Adrenal gland (tissue), 12 donors: ENCODE results near the gene WFDC1. TPM values are rescaled to one million over a fixed set of nuclear protein-coding genes. Genes with fewer than 3 reads are reported as not detected.

Experiments
- DNase-seq, 7 donors: peaks; one replicate each; pipeline ENCODE4 v3.0.0-alpha.2; 2019 to 2020
- H3K27ac ChIP-seq, 5 donors: fragments of 200-600 bp; sonication (generic) in 4 of 5; 1 replicate in 3 of 5; 2 replicates in 2 of 5; pipeline versions ENCODE4 v1.5.1 to v1.8.0; 2016 to 2020; ENCODE audit warnings: mild to moderate bottlenecking in 1 of 5
- H3K27me3 ChIP-seq: fragments of 200-600 bp; 2 replicates; pipeline ENCODE4 v1.8.0; 2021
- H3K36me3 ChIP-seq, 2 donors: fragments of 200-600 bp; replicated peaks in 1 of 2; 1 replicate in 1 of 2; 2 replicates in 1 of 2; pipeline versions ENCODE4 v1.5.1 to v1.8.0; 2018 to 2022
- H3K4me1 ChIP-seq, 2 donors: fragments of 200-600 bp; replicated peaks in 1 of 2; 1 replicate in 1 of 2; 2 replicates in 1 of 2; pipeline versions ENCODE4 v1.5.1 to v1.8.0; 2018 to 2021
- H3K4me3 ChIP-seq, 4 donors: fragments of 200-600 bp; sonication (generic) in 3 of 4; one replicate each; pipeline ENCODE4 v1.5.1; 2016 to 2018
- H3K9me3 ChIP-seq, 3 donors: fragments of 200-600 bp; sonication (generic) in 1 of 3; replicated peaks in 1 of 3; 1 replicate in 2 of 3; 2 replicates in 1 of 3; pipeline versions ENCODE4 v1.5.1 to v1.8.0; 2016 to 2021
- CTCF ChIP-seq, 6 experiments: fragments of 450-650 bp in 4 of 6; fragments of 200-600 bp in 2 of 6; sonication (generic) in 1 of 6; IDR thresholded peaks; 1 replicate in 5 of 6; 2 replicates in 1 of 6; pipeline versions ENCODE4 v1.5.1 to v1.8.0; 2016 to 2021; ENCODE audit warnings: antibody characterized with exemption in 6 of 6, mild to moderate bottlenecking in 2 of 6, moderate library complexity in 1 of 6
- POLR2A ChIP-seq, 2 donors: fragments of 450-650 bp; IDR thresholded peaks; one replicate each; pipeline ENCODE4 v1.6.1; 2017; ENCODE audit warnings: antibody characterized with exemption in 2 of 2, mild to moderate bottlenecking in 2 of 2, moderate library complexity in 1 of 2
- WGBS, 4 donors: extraction: QIAGEN DNeasy Blood & Tissue Kit in 2 of 4; methylation state at CpG; one replicate each; pipeline versions ENCODE4 v1.1.5 to v1.1.7; 2013 to 2017; 5-methylcytosine and 5-hydroxymethylcytosine counted together
- intact Hi-C, 2 donors: fragments of 100-400 bp; cut with DNase I; formaldehyde crosslinking; loops; one replicate each; pipeline versions ENCODE4 v1.14.1 to v1.15.0; 2022 to 2023
- polyA plus RNA-seq, 3 donors: library from polyadenylated mRNA; stranded (reverse); fragments of 200-250 nt in 2 of 3; fragments of 350-450 nt in 1 of 3; fragmentation: Illumina TruSeq in 1 of 3; extraction: RNeasy Lipid Tissue Mini Kit (QIAGEN cat#74804) in 1 of 3; gene quantifications; one replicate each; pipeline ENCODE4 v1.2.3, GENCODE V29; 2013 to 2014
- total RNA-seq, 9 donors: library from RNA; depleted of rRNA in 4 of 9; stranded (reverse); fragments of >200 nt in 4 of 9; fragments of 120-200 nt in 1 of 9; fragmentation: NEBNext Ultra II Directional in 1 of 9; extraction: Animal tissue kit (Norgen Biotek cat#: 25700) in 1 of 9; gene quantifications; one replicate each; pipeline versions ENCODE4 v1.1.0 to v1.2.4, GENCODE V29; 2013 to 2023
- donor health status: healthy with polysubstance abuse.
- donor health status: Bipolar disorder and iron deficiency.
- donor health status: DM: yes; HTN: yes; CAD: no.
- donor health status: DM: no; HTN: no; CAD: no.
- donor health status: DM: no; HTN: no; CAD: no.
- donor health status: DM: yes; HTN: yes; CAD: no.

WFDC1 gene
- total and polyA plus RNA-seq, 12 donors: 9.6 to 284 (median 39.8) TPM

GRCh38 chr16:84321932-84322331 is 27.3 kb downstream of the WFDC1 start:
- intact Hi-C loops: no loop called here
- no peak overlapping the region for H3K27ac ChIP-seq
- no peaks in the 10 kb centered on the region for H3K9me3 ChIP-seq
- H3K27me3 ChIP-seq: no peaks in the 10 kb centered on the region
- no peaks in the 10 kb centered on the region for H3K36me3 ChIP-seq
- TF ChIP-seq CTCF (IDR thresholded peaks at IDR 0.05) (no peak), POLR2A (IDR thresholded peaks at IDR 0.05) (no peak)
- DNase-seq: no peak
- no peaks in the 10 kb centered on the region for H3K4me1 ChIP-seq
- WGBS, 4 donors: 54 to 74% (median 57%) methylated on average over 4 of the region's 4 CpGs
- no peak overlapping the region for H3K4me3 ChIP-seq

- Histone ChIP-seq H3K4me3 (no peak overlapping the region), H3K36me3 (no peaks in the 10 kb centered on the region), H3K4me1 (no peaks in the 10 kb centered on the region), H3K9me3 (no peaks in the 10 kb centered on the region), H3K27ac (no peak overlapping the region), H3K27me3 (no peaks in the 10 kb centered on the region)
- WGBS, 4 donors: 67 to 77% (median 69%) methylated on average over 4 of the region's 4 CpGs
- DNase-seq: no peak
- intact Hi-C loops: no loop called here
- TF ChIP-seq CTCF (IDR thresholded peaks at IDR 0.05) (no peak), POLR2A (IDR thresholded peaks at IDR 0.05) (no peak)
These were observed 28.1 kb downstream of the WFDC1 start for GRCh38 chr16:84322749-84323148.

DNA sequence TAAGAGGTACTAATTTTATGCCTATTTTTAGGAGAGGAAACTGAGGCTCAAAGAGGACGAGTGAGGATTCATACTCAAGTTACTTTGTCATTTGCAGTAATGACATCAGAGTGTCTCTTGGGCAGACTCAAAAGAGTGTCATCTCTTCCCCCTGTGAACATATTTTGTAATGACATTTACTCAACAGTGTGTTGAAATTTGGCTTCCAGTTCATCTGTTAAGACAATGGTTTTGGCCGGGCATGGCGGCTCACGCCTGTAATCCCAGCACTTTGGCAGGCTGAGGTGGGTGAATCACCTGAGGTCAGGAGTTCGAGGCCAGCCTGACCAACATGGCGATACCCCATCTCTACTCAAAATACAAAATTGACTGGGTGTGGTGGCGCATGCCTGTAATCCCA is 28.9 kb downstream of the WFDC1 start:
- Histone ChIP-seq H3K27me3 (no peaks in the 10 kb centered on the region), H3K4me1 (no peaks in the 10 kb centered on the region), H3K36me3 (no peaks in the 10 kb centered on the region), H3K4me3 (no peak overlapping the region), H3K27ac (no peak overlapping the region), H3K9me3 (no peaks in the 10 kb centered on the region)
- DNase-seq: no peak
- no peak for TF ChIP-seq POLR2A (IDR thresholded peaks at IDR 0.05)
- no peak for TF ChIP-seq CTCF (IDR thresholded peaks at IDR 0.05)
- intact Hi-C loops: no loop called here
- WGBS, 4 donors: 69 to 83% (median 75%) methylated on average over 7 of the region's 7 CpGs

GRCh38 chr16:84324434-84325262 is 30.0 kb downstream of the WFDC1 start:
- Histone ChIP-seq H3K36me3 (no peaks in the 10 kb centered on the region), H3K9me3 (no peaks in the 10 kb centered on the region), H3K27ac (no peak overlapping the region), H3K4me3 (no peak overlapping the region), H3K4me1 (no peaks in the 10 kb centered on the region), H3K27me3 (no peaks in the 10 kb centered on the region)
- intact Hi-C loops: no loop called here
- 44 to 65% (median 54%) methylated on average over 2 of the region's 2 CpGs for WGBS, 4 donors
- TF ChIP-seq POLR2A (IDR thresholded peaks at IDR 0.05) (no peak), CTCF (IDR thresholded peaks at IDR 0.05) (no peak)
- no peak for DNase-seq
